Mucosa of stomach (tissue), 1 donor: ENCODE data around the gene CNKSR3.

Experiments
- H3K27me3 ChIP-seq: one replicate; pipeline ENCODE4 v1.7.0; 2013; ENCODE audit warnings: mild to moderate bottlenecking, low read length; ENCODE audit not compliant: control insufficient read depth, insufficient read depth
- H3K36me3 ChIP-seq: one replicate; pipeline ENCODE4 v1.7.0; 2013; ENCODE audit warnings: low read length; ENCODE audit not compliant: control insufficient read depth, insufficient read depth
- H3K4me1 ChIP-seq: one replicate; pipeline ENCODE4 v1.7.0; 2013; ENCODE audit warnings: mild to moderate bottlenecking, low read length; ENCODE audit not compliant: control insufficient read depth, insufficient read depth
- H3K4me3 ChIP-seq: one replicate; pipeline ENCODE4 v1.7.0; 2013; ENCODE audit warnings: low read length
- H3K9ac ChIP-seq: one replicate; pipeline ENCODE4 v1.7.0; 2013; ENCODE audit warnings: mild to moderate bottlenecking, low read length, moderate library complexity
- H3K9me3 ChIP-seq: one replicate; pipeline ENCODE4 v1.7.0; 2013; ENCODE audit warnings: mild to moderate bottlenecking, low read length, moderate library complexity; ENCODE audit not compliant: control insufficient read depth
- donor health status: Pancreatic carcinoma.

The CNKSR3 gene

DNA sequence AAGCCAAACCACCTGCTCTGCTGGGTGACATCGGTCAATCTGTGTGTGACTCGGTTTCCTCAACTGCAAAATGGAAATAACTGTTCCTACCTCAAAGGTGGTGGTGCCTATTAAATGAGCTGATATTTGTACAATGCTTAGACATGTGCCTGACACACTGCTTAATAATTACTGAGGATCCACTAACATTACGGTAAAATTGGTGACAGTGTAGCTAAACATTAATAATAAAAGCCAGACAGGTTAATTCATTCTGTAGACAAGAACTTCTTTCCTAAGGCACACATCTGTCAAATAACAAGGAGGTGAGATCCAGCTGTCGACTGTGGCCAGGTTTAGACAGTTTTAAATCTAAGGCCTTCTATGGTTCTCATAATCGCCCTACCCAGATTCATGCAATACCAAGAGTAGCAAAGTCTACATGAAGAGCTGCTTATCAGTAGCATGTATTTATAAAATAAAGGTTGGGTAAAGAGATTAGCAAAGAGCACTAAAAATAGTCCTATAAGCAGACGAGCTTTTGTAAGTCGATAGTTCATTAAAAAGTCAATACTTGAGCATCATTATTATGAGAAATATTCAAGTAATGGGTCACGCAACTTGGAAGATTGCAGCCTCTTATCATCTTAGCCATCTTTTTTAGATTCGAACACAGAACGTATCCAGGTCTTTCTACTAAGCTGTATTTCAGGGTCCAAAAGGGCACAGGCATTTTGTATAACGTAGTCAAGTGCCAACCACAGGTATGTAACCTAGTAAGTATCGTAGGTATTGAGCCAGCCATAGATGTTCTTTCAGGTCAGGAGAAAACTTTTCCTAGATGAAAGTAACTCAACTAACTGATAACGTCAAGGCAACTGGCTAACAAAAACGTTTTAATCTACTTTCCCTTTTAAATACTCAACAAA is 3.2 kb downstream of the CNKSR3 start:
- no peaks in the 10 kb centered on the region for H3K27me3 ChIP-seq
- no peaks in the 10 kb centered on the region for H3K9me3 ChIP-seq
- H3K9ac ChIP-seq, result no peak overlapping the region
- H3K4me1 ChIP-seq, result peaks cover 24% of the 10 kb centered on the region
- no peaks in the 10 kb centered on the region for H3K36me3 ChIP-seq
- H3K4me3 ChIP-seq, result no peak overlapping the region

DNA sequence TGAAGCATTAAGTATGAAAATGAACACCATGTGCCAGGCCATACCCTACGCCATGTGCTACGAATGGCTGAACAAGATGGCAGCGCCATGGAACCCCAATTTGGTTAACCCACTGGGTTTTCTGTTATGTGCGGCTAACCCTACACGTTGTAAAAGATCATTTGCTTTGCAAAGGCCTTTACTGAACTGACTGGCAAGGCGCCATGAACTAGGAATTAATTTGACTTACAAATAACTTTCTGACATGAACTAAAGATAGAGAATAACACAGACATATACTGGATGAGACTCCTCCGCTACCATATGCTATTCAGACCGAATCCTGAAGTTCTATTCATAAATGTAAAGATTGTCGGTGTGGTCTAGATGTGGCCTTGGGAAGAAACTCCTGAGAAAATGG is 3.9 kb downstream of the CNKSR3 start:
- no peaks in the 10 kb centered on the region for H3K36me3 ChIP-seq
- H3K9me3 ChIP-seq, result no peaks in the 10 kb centered on the region
- H3K9ac ChIP-seq, result no peak overlapping the region
- H3K27me3 ChIP-seq, result no peaks in the 10 kb centered on the region
- H3K4me3 ChIP-seq, result no peak overlapping the region
- peaks cover 20% of the 10 kb centered on the region for H3K4me1 ChIP-seq

DNA sequence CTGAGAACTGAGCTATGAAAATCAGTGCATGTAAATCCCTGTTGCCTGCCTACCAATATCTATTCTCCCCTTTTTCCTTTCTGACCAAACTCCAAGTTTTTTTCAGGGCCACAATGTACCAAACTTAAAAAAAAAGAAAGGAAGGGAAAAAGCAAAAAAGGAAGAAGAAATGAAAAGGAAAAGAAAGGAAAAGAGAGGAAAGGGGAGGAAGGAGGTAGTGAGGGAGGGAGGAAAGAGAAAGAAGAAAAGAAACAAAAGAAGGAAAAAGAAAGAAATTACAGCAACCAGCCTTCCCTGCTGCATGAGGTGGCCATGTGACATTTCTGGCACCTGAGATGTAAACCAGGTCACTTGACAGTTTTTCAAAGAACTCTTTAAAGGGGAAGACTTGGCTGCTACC is 4.4 kb downstream of the CNKSR3 start:
- H3K4me1 ChIP-seq, result peaks cover 25% of the 10 kb centered on the region
- no peak overlapping the region for H3K4me3 ChIP-seq
- no peaks in the 10 kb centered on the region for H3K9me3 ChIP-seq
- H3K36me3 ChIP-seq, result no peaks in the 10 kb centered on the region
- H3K27me3 ChIP-seq, result no peaks in the 10 kb centered on the region
- no peak overlapping the region for H3K9ac ChIP-seq

DNA sequence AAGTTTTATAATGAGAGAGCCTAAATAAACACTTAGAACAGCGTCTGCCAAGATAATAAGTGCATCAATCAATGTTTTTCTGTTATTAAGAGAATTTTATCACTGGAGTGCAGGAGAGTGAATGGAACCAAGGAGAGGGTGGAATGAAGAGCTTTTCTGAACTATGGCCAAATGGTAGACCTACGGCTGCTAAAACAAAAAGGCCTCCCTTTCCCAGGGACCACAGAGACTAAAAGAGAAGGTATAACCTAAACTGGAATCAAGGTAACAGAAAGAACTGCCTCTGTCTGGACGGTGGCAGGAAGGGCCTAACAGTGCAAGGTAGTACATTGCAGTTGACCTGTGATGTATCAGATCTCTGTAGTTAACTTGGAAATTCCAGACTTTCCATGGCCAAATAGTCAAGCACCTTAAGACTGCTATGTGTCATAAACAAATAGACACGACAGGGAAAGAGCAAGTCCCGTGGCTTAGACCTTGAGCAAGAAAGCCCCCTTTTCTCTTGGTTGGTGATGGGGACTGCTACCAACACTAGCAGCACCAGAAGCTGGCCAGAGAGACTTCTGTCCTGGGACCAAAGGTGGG is 5.5 kb downstream of the CNKSR3 start:
- peaks cover 32% of the 10 kb centered on the region for H3K4me1 ChIP-seq
- no peaks in the 10 kb centered on the region for H3K27me3 ChIP-seq
- no peaks in the 10 kb centered on the region for H3K36me3 ChIP-seq
- H3K9me3 ChIP-seq, result no peaks in the 10 kb centered on the region
- H3K4me3 ChIP-seq, result no peak overlapping the region
- H3K9ac ChIP-seq, result no peak overlapping the region

DNA sequence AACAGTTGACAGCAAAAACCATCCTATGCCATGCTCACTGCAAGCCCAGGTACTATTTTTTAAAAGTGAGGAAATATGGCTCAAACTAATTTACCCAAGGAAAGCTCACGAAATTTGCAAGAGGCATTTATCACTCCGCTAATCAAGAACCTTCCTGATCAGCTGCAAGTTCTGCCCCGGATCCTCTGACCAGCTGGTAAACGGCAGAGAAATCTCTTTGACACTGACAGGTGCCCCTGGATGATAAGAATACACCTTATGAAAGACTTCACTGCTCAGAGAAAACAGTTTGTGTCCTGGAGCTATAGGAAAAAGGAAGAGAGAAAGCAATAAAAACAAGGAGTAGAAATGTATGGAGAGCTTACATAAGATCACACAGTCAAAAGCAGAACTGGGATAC is 6.4 kb downstream of the CNKSR3 start:
- Histone ChIP-seq H3K4me3 (no peak overlapping the region), H3K36me3 (no peaks in the 10 kb centered on the region), H3K27me3 (no peaks in the 10 kb centered on the region), H3K4me1 (peaks cover 32% of the 10 kb centered on the region), H3K9ac (no peak overlapping the region), H3K9me3 (no peaks in the 10 kb centered on the region)

DNA sequence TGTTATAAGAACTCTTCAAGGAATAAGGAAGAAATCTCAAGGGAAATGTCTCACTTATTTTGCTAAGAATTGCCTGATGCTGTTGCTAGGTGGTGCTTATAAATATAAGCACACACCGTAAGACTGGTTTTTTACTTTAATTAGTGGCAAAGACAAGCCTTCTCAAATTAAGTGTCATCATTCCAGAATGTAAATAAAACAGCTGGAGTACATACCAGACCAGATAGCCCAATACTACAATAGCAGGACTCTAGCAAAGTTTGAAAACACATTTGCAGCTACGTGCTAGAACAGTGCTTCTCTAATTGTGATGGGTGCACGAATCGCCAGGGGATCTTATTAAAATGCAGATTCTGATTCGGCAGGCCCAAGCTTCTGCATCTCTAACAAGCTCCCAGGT is 6.8 kb downstream of the CNKSR3 start:
- H3K36me3 ChIP-seq, result no peaks in the 10 kb centered on the region
- peaks cover 31% of the 10 kb centered on the region for H3K4me1 ChIP-seq
- no peaks in the 10 kb centered on the region for H3K9me3 ChIP-seq
- no peaks in the 10 kb centered on the region for H3K27me3 ChIP-seq
- no peak overlapping the region for H3K9ac ChIP-seq
- H3K4me3 ChIP-seq, result no peak overlapping the region

DNA sequence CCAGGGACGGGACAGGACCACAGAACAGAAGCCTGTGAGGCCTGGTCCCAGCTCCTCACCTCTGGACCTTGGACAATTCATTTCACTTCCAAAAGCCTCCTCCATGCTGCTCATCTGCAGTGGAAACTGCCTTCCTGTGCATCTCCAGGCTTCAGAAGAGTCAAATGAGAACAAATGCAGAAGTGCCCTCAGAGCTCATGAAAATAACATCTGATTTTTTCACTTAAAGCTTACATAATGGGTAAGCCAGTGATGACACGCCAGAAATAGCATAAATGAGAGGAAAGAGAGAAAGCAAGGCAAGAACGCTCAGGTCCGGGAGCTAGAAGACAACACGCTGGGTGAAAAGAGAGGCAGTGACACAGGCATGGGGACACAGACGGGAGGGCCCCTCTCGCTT is 7.9 kb downstream of the CNKSR3 start:
- no peaks in the 10 kb centered on the region for H3K36me3 ChIP-seq
- peaks cover 26% of the 10 kb centered on the region for H3K4me1 ChIP-seq
- no peaks in the 10 kb centered on the region for H3K27me3 ChIP-seq
- no peaks in the 10 kb centered on the region for H3K9me3 ChIP-seq
- no peak overlapping the region for H3K9ac ChIP-seq
- H3K4me3 ChIP-seq, result no peak overlapping the region

DNA sequence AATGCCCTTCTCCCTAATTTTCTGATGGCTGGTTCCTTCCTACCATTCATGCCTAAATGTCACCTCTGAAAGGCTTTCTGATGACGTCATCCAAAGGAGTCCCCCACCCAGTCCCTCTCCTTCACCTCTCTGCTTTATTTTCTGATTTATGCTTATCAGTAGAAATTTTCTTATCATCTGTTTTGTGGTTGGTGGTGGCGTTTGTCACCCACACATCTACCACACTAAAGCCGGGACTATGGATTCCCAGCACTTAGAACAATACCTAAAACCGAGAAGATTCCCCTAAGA is 9.0 kb downstream of the CNKSR3 start:
- Histone ChIP-seq H3K36me3 (no peaks in the 10 kb centered on the region), H3K27me3 (no peaks in the 10 kb centered on the region), H3K4me3 (no peak overlapping the region), H3K4me1 (peaks cover 18% of the 10 kb centered on the region), H3K9me3 (no peaks in the 10 kb centered on the region), H3K9ac (no peak overlapping the region)

DNA sequence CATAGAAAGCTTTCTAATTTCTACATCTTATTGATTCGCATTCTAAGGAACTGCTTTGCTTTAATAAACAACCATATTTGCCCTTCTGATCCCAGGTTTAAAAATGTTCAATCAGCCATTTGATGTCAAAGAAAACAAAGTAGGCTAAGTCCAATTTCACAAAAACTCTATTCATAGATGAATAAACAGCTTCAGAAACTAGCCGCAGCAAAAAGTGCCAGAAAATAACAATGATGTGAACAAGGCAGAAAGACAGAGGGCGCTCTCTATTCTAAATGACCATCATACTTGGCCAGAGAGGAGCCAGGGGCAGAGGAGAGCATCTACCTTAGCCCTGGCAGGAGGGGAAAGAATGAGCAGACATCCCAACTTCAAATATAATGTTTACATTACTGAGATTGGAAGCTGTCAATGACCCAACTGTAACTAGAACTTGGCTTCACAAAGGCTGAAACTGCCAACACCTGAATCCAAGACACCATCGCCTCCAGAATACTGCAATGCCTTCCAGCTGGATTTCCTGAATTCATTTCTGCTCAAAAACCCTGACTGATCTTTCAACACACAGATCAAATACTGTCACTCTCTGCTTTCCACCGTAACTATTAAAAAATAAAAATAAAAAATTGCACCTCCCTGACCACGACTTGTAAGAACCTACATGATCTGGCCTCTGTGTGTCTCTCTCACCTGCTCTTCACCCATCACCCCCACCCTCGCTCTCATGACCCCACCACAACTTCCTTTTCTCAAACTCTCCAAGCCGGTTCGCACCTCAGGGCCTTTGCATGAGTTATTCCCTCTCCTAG is 9.5 kb downstream of the CNKSR3 start:
- Histone ChIP-seq H3K4me3 (no peak overlapping the region), H3K27me3 (no peaks in the 10 kb centered on the region), H3K36me3 (no peaks in the 10 kb centered on the region), H3K9ac (no peak overlapping the region), H3K9me3 (no peaks in the 10 kb centered on the region), H3K4me1 (peaks cover 14% of the 10 kb centered on the region)

DNA sequence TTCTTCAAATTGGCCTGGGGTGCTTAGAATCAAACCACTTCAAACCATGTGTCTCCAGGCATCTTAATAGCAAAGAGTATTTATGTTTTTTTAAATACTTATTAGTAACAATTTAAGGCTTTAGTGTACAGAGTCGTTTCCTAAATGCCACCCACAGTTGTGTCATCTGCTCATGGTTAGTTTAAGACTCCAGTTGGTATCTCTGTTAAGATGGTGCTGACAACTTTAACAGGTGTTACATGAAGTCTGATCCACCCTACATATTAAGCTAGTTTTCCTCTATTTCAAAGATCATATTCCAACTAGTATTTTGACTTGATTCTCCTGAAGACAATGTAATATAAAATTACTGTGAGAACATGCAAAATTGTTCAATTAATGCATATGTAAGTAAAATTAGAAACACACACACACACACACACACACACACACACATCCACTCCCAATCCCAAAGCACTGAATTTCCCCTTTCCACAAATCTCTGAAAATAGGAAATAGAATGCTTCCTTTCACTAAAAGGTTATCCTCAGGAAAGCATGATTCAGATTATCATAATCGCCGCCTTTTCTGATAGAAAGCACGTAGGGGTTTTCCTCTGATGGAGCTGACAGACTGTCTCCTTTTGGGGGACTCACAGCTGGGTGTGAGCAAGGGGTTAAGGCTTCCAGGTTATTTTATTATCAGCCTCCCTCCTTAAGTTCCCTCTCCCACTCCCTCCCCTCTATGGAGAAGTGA is 10.5 kb downstream of the CNKSR3 start:
- Histone ChIP-seq H3K27me3 (no peaks in the 10 kb centered on the region), H3K4me1 (peaks cover 14% of the 10 kb centered on the region), H3K9ac (no peak overlapping the region), H3K9me3 (no peaks in the 10 kb centered on the region), H3K36me3 (no peaks in the 10 kb centered on the region), H3K4me3 (no peak overlapping the region)

DNA sequence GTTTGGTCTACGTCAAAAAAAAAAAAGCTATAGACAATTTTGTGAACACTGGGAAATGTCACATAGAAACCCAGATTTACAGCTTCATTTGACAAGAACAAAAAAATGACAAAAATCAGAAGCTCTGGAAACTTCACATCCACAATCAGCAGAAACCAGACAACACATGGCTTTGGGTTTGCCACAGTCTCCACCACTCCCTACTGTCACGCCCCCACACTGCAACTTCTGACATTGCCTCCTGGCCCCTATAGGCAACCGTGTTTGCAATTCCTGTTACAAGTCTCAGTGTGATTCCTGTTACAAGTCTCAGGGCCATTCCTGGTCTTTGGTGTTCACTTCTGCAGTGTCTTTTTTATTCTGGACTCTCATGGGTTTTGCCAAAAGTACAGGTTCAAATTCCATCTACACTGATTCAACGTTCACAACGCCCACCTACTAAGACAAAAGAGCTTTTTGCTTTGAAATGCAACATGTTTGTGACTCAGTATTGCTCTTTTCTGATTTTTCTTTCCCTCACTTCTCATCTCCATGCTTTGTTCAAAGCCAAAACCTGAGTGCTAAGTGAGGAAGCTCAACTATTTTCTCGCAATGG is 12.0 kb downstream of the CNKSR3 start:
- Histone ChIP-seq H3K4me1 (peaks cover 14% of the 10 kb centered on the region), H3K4me3 (no peak overlapping the region), H3K9me3 (no peaks in the 10 kb centered on the region), H3K27me3 (no peaks in the 10 kb centered on the region), H3K36me3 (no peaks in the 10 kb centered on the region), H3K9ac (no peak overlapping the region)
